Fibroblast of the aortic adventitia (primary cell): ENCODE measurements around the gene NPPA. TPM values are rescaled to one million over a fixed set of nuclear protein-coding genes. Genes with fewer than 3 reads are reported as not detected.

ENCODE experiments used
- DNase-seq: peaks from one replicate; pipeline ENCODE4 v3.0.0-alpha.2; 2010; ENCODE audit warnings: low read depth
- H3K4me3 ChIP-seq: 2 replicates; pipeline ENCODE4 v1.5.1; 2011; ENCODE audit warnings: low read depth, mild to moderate bottlenecking, control low read depth, low read length, moderate library complexity
- CTCF ChIP-seq: IDR thresholded peaks from 2 replicates; pipeline ENCODE4 v1.5.1; 2011; ENCODE audit warnings: mild to moderate bottlenecking, low read length, control low read depth, inconsistent platforms; ENCODE audit not compliant: insufficient read depth
- total RNA-seq: library from RNA; depleted of rRNA; stranded (reverse); fragments of >200 nt; gene quantifications from 2 replicates; pipeline ENCODE4 v1.2.3, GENCODE V29; 2012; ENCODE audit warnings: low replicate concordance

NPPA gene
- total RNA-seq, 1 donor: not detected

GRCh38 chr1:11837767-11838348 lies 9.7 kb downstream of the NPPA start:
- H3K4me3 ChIP-seq: no peak overlapping the region
- TF ChIP-seq CTCF: no peak
- no peak for DNase-seq

- no peak for DNase-seq
- TF ChIP-seq CTCF: no peak
- no peak overlapping the region for H3K4me3 ChIP-seq
Measured at GRCh38 chr1:11836955-11837766, 10.4 kb downstream of the NPPA start.

GRCh38 chr1:11835441-11836225 lies 11.9 kb downstream of the NPPA start:
- no peak for TF ChIP-seq CTCF
- no peak for DNase-seq
- no peak overlapping the region for H3K4me3 ChIP-seq

GRCh38 chr1:11833900-11834299 lies 13.7 kb downstream of the NPPA start:
- DNase-seq: no peak
- H3K4me3 ChIP-seq: no peak overlapping the region
- TF ChIP-seq CTCF: no peak

- no peak for TF ChIP-seq CTCF
- no peak overlapping the region for H3K4me3 ChIP-seq
- no peak for DNase-seq
Measured at GRCh38 chr1:11833497-11833896, 14.1 kb downstream of the NPPA start.

- DNase-seq: no peak
- TF ChIP-seq CTCF: no peak
- no peak overlapping the region for H3K4me3 ChIP-seq
Measured at GRCh38 chr1:11831945-11832725, 15.4 kb downstream of the NPPA start.
